ENCODE data around the gene ELP1. TPM values are rescaled to one million over a fixed set of nuclear protein-coding genes. Genes with fewer than 3 reads are reported as not detected.

Gene ELP1
- 49.7 and 53.3 TPM in 2 replicates for total RNA-seq

DNA sequence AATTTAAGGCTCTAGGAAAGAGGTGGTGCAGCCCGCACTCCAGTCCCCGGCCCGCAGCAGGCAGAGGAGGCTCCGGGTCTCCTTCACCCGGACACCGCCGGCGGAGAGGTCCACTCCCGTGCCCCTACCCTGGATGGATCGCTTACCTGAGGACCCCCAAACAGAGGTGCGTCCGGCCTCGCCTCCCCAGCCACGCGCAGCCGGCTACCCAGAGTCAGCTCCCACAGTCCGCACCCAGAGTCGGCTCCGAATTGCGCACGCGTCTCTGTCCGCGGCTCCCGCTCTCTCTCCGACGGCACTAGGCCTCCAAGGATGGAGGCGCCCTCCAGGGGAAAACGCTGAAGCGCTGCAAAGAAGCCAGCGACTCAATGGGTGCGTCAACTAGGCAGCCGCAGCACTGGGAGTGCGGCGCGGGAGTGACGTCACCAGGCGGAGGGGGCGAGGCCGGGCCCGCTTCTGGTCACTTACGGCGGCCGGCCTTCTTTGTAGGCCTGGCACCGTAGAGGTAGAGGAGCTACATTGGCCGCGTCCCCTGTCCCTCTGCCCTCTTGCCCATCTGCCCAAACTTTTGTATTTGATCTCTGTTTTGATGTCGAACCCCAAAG, at the start of gene ELP1:
TSS of gene ELP1 (minus strand) at position 407 of the 605 bp plus-strand sequence. CDS start 2,978 bp downstream, outside the sequence.

GRCh38 chr9:108934323-108934893, 484 bp upstream of the ELP1 start, which contains the start of gene ABITRAM:
TSS of gene ABITRAM (plus strand) at chr9:108934400. CDS start at chr9:108934487, 87 bp downstream.

GRCh38 chr9:108861997-108862396, 71.9 kb downstream of the ELP1 start, which contains the start of gene ACTL7A:
TSS of gene ACTL7A (plus strand) at chr9:108862266. CDS start at chr9:108862323, 57 bp downstream.

DNA sequence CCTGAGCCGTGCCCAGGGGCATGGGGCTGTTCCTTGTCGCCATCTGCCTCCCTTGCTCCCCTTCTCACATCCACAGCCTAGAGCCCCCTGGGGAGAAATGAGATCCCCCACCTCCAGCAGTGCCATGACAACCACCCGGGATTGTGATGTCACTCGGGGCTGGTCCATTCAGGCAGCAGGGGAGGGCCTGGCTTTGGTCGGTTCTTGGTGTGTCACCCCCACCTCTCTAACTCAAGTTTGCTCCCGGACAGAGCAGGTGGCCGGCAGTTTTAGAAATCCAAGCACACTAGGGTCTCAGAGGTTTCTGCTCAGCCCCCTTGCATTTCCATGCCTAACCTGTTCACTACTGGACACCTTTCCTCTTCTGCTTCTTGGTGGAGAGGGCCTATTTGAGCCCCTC, 78.0 kb downstream of the ELP1 start, which contains the start of gene ACTL7B:
TSS of gene ACTL7B (minus strand) at position 99 of the 400 bp plus-strand sequence. CDS start at position 43, 56 bp downstream.

Other genes with a start within 250 kb of the ELP1 start
- 0.11 TPM in 1 of 2 replicates, not detected in the other for gene ACTL7B, start 78.1 kb downstream of the ELP1 start, total RNA-seq
- not detected in 2 replicates for gene ACTL7A, start 71.9 kb downstream of the ELP1 start, total RNA-seq
- gene ABITRAM, start 276 bp upstream of the ELP1 start, total RNA-seq, result 6.5 and 6.9 TPM in 2 replicates
- gene CTNNAL1, start 79.4 kb upstream of the ELP1 start, total RNA-seq, result 147 and 239 TPM in 2 replicates
- gene TMEM245, start 185.8 kb upstream of the ELP1 start, total RNA-seq, result 50.2 and 56.7 TPM in 2 replicates
- gene FRRS1L, start 233.1 kb upstream of the ELP1 start, total RNA-seq, result 0.22 and 2.5 TPM in 2 replicates